Measurements from ENCODE around the gene SEMA5B.

SEMA5B gene

GRCh38 chr3:122882361-122882947, 145.1 kb downstream of the SEMA5B start:
- DNase-seq: no peak

- no peak for DNase-seq
These were observed 146.9 kb downstream of the SEMA5B start for GRCh38 chr3:122880624-122881023.

GRCh38 chr3:122880173-122880572, 147.4 kb downstream of the SEMA5B start:
- no peak for DNase-seq

- no peak for DNase-seq
These were observed 151.9 kb downstream of the SEMA5B start for GRCh38 chr3:122875547-122876127.

GRCh38 chr3:122873741-122874515, 153.6 kb downstream of the SEMA5B start:
- DNase-seq: no peak

GRCh38 chr3:122868322-122868721, 159.2 kb downstream of the SEMA5B start:
- DNase-seq: no peak

- DNase-seq: no peak
These were observed 163.1 kb downstream of the SEMA5B start for GRCh38 chr3:122864498-122864897.

GRCh38 chr3:122862381-122862780, 165.2 kb downstream of the SEMA5B start:
- DNase-seq: no peak

Data from activated CD4-positive, alpha-beta T cell treated with anti-CD3 and anti-CD28 coated beads for 1 hour (primary cell).